Mucosa of gallbladder (tissue), 1 donor: ENCODE measurements around the gene TPRA1. TPM values are rescaled to one million over a fixed set of nuclear protein-coding genes. Genes with fewer than 3 reads are reported as not detected.

Experiments
- DNase-seq: peaks from one replicate; pipeline ENCODE4 v3.0.0-alpha.2; 2020; ENCODE audit warnings: low spot score
- total RNA-seq: library from RNA; stranded (reverse); gene quantifications from one replicate; pipeline ENCODE4 v1.2.1, GENCODE V29; 2021
- donor health status: DM: no; HTN: no; CAD: no.

TPRA1 gene
- total RNA-seq, 1 donor from 2014 or later: 47.7 TPM

- no peak for DNase-seq
These were observed 30.3 kb downstream of the TPRA1 start for GRCh38 chr3:127560051-127560787.

GRCh38 chr3:127556565-127556964 is 34.0 kb downstream of the TPRA1 start:
- no peak for DNase-seq

- no peak for DNase-seq
These were observed 35.4 kb downstream of the TPRA1 start for GRCh38 chr3:127555108-127555507.

DNA sequence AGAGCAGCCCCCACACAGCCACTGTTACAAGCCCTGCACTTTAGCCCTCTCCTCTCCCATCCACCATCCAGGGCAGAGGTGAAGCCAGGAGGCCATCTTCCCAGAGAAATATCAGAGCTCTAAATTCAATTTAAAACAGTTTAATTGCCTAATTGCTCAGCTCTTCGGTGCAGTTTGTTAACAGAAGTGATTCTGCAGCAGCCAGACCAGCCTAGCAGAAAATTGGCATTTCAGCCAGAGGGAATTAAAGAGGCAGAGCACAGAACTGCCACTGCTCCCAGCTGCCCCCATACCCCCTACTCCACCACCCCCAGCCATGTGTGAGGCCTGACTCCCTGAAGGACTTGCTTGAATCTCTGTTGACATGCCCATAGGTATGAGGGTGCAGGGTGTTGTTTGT is 38.5 kb downstream of the TPRA1 start:
- DNase-seq: no peak

DNA sequence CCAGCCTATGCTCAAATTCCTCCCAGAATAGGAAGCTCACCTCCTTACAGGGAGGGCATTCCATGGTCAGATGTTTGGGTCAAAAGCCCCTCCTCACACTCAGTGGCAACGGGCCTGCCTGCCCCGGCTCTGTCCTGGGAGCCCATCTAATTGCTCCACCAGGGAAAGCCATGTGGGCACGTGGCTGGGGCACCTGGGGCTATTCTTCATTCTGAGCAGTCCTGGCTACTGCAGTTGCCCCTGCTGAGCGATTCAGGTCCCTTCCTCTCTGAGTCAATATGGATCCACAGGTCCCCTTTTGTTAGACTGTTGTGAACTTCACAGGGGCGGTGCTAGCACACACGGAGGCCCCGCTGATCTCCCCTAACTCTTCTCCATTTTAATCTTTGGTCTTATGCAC is 39.4 kb downstream of the TPRA1 start:
- DNase-seq: no peak

DNA sequence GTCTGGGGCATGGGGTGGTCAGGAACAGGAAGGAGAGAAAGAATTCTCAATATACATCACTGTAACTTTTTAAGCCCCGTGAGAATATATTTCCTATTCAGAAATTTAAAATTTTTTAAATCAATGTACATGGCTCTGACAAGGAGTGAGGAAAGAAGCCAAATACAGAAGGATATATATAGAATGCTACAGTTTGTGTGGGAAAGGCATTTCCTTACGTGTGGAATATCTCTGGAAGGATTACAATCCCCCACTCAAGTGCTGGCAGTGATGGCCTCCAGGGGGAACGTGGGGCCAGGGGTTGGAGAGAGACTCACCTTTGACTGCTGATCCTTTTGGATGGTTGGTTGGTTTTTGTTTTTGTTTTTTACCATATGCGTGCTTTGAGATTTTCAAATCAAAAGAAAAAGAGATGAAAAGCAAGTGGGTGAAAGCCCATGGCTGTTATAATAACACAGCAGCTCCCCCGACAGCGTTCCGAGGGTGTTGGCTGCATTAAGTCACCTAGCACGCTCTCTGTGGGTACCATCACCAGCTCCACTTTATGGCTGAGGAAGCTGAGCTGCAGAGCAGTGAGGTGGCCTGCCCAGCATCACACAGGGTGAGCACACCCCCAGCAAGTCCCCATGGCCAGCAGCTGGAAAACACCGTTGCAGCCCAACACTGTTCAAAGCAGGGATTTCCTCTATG is 39.9 kb downstream of the TPRA1 start:
- DNase-seq: no peak

DNA sequence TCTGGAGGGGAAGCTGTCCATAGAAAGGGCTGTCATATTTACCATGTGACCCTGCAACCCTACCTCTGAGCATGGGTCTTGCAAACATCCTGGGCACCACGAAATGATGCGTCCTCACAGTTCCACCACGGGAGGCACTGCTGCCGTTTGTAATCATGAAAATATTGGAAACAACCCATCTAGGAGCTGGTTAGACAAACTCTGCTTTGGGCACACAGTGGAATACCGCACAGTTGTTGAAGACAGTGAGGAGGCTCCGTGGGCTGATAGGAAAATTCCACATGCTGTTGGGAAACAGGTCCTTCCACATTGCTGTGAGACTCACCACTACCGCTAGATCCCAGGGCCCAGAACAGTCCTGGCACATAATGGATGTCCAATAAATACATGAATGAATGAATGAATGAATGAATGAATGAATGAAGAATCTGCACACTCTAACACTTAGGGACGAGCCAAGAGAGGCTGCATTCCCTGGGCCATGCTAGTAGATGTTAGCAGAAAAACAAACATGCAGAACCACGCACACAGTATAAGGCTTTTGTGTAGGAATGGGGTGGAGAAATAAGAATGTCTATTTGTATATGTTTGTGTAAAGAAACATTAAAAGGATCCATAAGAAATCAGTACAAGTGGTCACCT is 40.6 kb downstream of the TPRA1 start:
- no peak for DNase-seq

GRCh38 chr3:127547761-127548605 is 42.5 kb downstream of the TPRA1 start:
- peak; percentile 69 for DNase-seq

- no peak for DNase-seq
These were observed 43.4 kb downstream of the TPRA1 start for GRCh38 chr3:127546970-127547733.

DNA sequence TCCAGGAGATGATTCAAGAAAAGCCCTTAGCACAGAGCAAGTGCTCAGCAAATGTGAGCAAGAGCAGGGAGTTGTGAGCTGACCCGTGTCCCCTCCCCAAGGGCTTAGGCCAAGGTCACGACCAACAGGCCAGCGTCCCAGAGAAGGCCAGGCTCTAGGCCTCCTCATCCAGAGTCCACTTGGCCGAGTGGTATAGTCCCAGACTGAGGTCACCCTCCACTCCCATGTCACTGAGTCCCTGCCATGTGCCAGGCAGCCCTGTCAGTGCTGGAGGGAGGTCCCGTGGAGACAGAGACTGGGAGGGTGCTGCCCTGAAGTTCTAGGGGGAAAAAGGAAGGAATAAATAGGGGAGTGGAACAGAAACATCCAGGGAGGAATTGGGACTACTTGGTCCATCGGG is 44.0 kb downstream of the TPRA1 start:
- DNase-seq: no peak

DNA sequence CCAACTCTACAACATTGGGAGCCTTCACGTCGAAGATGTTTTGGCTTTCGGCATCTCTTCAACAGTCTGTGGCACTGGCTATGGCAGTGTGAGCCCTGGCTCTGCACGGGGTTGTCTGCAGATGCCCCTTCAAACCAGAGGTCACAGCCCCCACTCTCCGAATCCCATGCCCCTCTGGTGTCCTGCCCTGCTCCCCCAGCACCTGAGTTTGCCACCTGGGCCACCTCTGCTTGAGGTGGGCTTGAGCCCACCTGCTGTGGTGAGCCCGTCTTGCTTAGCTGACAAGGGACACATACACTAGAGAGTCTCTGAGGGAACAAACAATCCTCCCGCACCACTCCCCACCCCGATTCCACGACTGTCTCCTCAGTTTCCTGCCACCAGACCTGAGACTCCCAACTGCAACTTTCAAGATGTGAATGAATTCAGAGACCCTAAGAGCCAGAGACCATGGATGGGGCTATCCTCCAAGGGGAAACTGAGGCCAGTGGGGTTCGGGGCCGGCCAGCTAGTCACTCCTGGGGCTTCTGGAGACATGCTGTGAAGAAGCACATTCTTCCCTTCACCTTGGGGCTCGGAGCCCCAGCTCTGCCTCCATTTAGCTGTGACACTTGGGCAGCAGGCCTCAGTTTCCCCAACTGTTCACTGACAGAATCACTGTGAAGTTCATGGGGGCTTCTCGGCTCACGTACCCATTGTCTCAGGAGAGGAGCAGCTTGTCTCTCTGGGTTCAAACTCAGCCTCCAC is 44.6 kb downstream of the TPRA1 start:
- no peak for DNase-seq

DNA sequence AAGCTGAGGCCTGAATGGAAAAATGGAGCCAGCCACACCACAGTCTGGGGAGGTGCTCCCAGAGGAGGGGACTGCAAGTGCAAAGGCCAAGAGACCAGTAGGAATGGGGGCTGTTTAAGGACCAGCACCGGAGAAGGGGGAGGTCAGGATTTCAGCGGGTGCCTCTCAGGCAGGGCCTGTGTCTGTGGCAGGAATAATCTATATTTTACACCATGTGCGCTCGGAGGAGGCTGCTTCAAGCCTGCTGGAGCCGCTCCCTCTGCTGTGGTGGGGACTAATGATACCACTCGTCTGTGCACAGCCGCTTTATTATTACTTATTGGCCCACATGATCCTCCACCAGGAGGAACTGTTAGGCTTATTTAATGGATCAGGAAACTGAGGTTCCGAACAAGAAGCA is 45.3 kb downstream of the TPRA1 start:
- DNase-seq: no peak

GRCh38 chr3:127544803-127545201 is 45.7 kb downstream of the TPRA1 start:
- DNase-seq: peak; percentile 36

- DNase-seq: peak; percentile 81
These were observed 46.2 kb downstream of the TPRA1 start for GRCh38 chr3:127544192-127544802.

DNA sequence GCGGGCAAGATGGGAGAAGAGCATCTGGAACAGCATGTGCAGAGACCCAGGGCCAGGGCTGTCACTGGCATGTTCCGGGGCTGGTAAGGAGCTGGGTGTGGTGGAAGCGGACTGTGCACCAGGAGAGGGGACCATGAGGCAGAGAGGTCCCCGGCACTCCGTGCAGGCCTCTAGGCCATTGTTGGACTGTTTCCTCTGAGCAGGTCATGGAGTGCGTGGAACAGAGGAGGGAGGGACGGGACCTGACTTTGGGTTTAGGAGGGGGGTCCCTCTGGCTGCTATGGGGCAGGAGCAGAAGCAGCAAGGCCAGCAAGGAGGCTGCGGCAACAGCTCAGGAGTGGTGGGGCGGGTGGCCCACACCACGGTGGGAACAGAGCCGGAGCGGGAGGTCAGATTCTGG is 47.1 kb downstream of the TPRA1 start:
- DNase-seq: no peak

DNA sequence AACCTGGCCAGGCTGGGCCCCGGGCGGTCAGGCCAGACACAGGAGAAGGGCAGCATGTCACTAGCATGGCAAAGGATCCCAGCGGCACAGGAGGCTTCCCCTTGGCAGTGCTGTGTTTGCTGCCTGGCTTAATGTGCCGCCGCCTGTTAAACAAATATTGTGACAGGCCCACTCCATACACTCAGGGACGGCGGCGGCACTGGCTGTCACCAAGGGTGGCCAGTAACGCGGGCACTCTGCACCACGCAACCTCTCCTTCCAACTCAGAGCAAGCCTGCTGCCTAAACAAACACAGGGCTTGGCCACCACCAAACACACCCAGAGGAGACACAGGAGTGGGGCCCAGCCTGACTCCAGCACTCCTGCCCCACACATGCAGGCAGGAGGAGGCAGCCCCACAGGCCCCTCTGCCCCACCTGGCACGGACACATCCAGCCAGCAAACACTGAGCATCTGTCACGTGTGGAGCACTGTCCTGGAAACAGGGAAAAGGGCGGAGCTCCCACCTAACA is 48.0 kb downstream of the TPRA1 start:
- DNase-seq: peak; percentile 83

DNA sequence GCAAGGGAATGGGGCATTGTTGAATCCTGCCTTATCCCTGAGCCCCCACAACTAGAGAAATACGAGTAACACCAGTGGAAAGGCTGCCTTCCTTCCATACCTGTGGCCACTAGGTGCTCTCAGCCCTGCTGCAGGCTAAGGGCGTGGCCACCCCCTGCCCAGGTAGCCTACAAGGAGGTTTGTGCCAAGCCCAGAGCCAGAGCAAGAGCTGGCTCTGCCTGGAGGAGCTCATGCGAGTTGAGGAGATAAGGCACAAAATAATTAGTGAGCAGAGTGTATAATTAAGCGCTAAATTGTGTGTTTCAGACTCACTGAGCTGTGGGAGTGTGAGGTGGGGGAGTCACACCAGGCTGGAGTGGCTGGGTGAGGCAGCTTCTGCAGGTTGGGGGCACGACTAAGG is 49.2 kb downstream of the TPRA1 start:
- no peak for DNase-seq

DNA sequence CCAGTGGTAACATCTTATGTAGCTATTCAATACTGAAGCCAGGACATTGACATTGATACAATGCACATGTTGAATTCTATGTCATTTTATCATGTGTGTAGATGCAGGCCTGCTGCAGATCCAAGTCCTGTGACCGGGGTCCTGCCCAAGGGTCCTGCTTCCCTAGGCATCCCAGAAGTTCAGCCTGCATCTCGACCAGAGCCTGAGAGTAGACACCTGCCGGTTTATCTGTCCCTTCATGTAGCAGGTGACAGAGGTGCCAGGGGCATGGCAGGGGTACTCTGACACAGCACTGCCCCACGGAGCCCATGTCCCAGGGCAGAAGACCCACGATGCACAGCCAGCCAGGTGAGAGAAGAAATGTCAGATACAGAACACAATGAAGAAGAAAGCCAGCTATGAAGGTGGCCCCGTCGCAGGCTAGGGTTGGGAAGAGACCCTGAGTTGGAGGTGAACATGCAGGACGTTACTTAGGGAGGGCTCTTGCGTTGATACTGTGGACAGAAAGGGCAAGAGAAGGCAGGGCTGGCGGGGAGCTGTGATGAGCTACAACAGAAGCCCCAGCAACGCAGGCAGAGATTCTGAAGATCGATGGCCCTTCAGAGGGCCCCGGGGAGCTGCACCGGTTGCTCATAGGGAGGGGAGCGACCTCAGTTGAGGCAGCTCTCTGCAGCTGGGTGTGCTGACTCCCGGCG is 51.0 kb downstream of the TPRA1 start:
- no peak for DNase-seq

DNA sequence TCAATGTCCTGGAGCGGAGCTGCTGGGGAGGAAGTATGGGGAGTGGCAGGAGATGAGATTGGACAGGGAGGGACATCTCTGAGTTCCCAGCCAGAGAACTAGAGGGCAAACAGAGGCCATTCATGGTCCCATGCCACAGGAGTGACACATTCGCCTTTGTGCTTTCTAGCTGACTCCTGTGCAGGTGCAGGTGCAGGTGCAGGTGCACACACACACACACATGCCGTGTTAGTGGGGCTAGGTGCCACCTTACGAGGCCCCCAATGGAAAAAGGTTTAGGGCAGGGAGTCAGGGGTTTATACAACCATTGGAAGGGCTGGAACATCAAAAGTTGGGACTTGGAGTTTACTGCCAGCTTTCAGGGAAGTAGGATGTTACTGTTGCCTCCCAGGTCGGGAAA is 52.0 kb downstream of the TPRA1 start:
- DNase-seq: no peak
